OCI-LY3 (cell line): ENCODE measurements around the gene SERPINI1.

ENCODE experiments used
- H2AFZ ChIP-seq: fragments of 200-600, 300-600 bp; shearing (Covaris generic); 2 replicates; pipeline ENCODE4 v1.6.0; 2014; ENCODE audit warnings: antibody characterized with exemption, low read depth, low read length
- H3K27ac ChIP-seq: fragments of 200-600, 300-600 bp; sonication (generic); 2 replicates; pipeline ENCODE4 v1.5.1; 2014; ENCODE audit warnings: mild to moderate bottlenecking, low read length, moderate library complexity, mixed read lengths
- H3K27me3 ChIP-seq: fragments of 200-600, 300-600 bp; sonication (generic); 2 replicates; pipeline ENCODE4 v1.6.1; 2014; ENCODE audit warnings: low read depth, low read length, mixed read lengths
- H3K36me3 ChIP-seq: fragments of 200-600, 300-600 bp; sonication (generic); replicated peaks from 2 replicates; pipeline ENCODE3; 2014; ENCODE audit warnings: low read depth, low read length, mixed read lengths
- H3K4me1 ChIP-seq: fragments of 300-600, 200-600 bp; sonication (generic); 2 replicates; pipeline ENCODE4 v1.6.1; 2014; ENCODE audit warnings: low read length, mixed read lengths
- H3K4me2 ChIP-seq: fragments of 200-600, 300-600 bp; sonication (generic); 2 replicates; pipeline ENCODE4 v1.6.1; 2014; ENCODE audit warnings: low read length, mixed read lengths
- H3K4me3 ChIP-seq: fragments of 300-600, 200-600 bp; sonication (generic); 2 replicates; pipeline ENCODE4 v1.5.1; 2014; ENCODE audit warnings: antibody characterized with exemption, mild to moderate bottlenecking, low read length, moderate library complexity
- H3K79me2 ChIP-seq: fragments of 300-600, 200-600 bp; shearing (Covaris generic); 2 replicates; pipeline ENCODE4 v1.6.1; 2014; ENCODE audit warnings: mild to moderate bottlenecking, low read length, mixed read lengths
- H3K9ac ChIP-seq: fragments of 300-600, 200-600 bp; shearing (Covaris generic); 2 replicates; pipeline ENCODE4 v1.6.0; 2014; ENCODE audit warnings: mild to moderate bottlenecking, low read length, moderate library complexity
- H3K9me3 ChIP-seq: fragments of 200-600, 300-600 bp; shearing (Covaris generic); 2 replicates; pipeline ENCODE4 v1.6.1; 2014; ENCODE audit warnings: low read length, mixed read lengths; ENCODE audit not compliant: insufficient read depth
- H4K20me1 ChIP-seq: fragments of 200-600, 300-600 bp; sonication (generic); 2 replicates; pipeline ENCODE4 v1.6.1; 2016; ENCODE audit warnings: low read length, mixed read lengths; ENCODE audit not compliant: insufficient read depth
- CTCF ChIP-seq: fragments of 200-600, 300-600 bp; sonication (generic); IDR thresholded peaks from 2 replicates; pipeline ENCODE4 v1.5.1; 2014; ENCODE audit warnings: antibody characterized with exemption, low read length, low read depth
- EZH2phosphoT487 ChIP-seq: fragments of 200-600 bp; shearing (Covaris generic); IDR thresholded peaks from 2 replicates; pipeline ENCODE4 v1.6.1; 2018; ENCODE audit warnings: antibody characterized with exemption, mixed run types, low read depth

SERPINI1 gene

GRCh38 chr3:167835953-167836352, 100.4 kb downstream of the SERPINI1 start:
- Histone ChIP-seq H3K4me3 (no peak overlapping the region), H3K4me1 (peaks cover 10% of the 10 kb centered on the region), H3K9me3 (no peaks in the 10 kb centered on the region), H2AFZ (no peak overlapping the region), H3K27me3 (no peaks in the 10 kb centered on the region), H4K20me1 (no peaks in the 10 kb centered on the region), H3K27ac (no peak overlapping the region), H3K4me2 (no peak overlapping the region), H3K79me2 (no peaks in the 10 kb centered on the region), H3K36me3 (no peaks in the 10 kb centered on the region), H3K9ac (no peak overlapping the region)
- no peak for TF ChIP-seq EZH2phosphoT487
- no peak for TF ChIP-seq CTCF

- H3K79me2 ChIP-seq, result no peaks in the 10 kb centered on the region
- no peaks in the 10 kb centered on the region for H3K9me3 ChIP-seq
- H4K20me1 ChIP-seq, result no peaks in the 10 kb centered on the region
- H3K27me3 ChIP-seq, result no peaks in the 10 kb centered on the region
- H3K4me2 ChIP-seq, result no peak overlapping the region
- H2AFZ ChIP-seq, result no peak overlapping the region
- H3K36me3 ChIP-seq, result no peaks in the 10 kb centered on the region
- peak; percentile 40 for TF ChIP-seq CTCF
- TF ChIP-seq EZH2phosphoT487, result no peak
- peaks cover 10% of the 10 kb centered on the region for H3K4me1 ChIP-seq
- no peak overlapping the region for H3K27ac ChIP-seq
- H3K9ac ChIP-seq, result no peak overlapping the region
- H3K4me3 ChIP-seq, result no peak overlapping the region
Observed at GRCh38 chr3:167837466-167837865, 101.9 kb downstream of the SERPINI1 start.

GRCh38 chr3:167839460-167840134, 104.1 kb downstream of the SERPINI1 start:
- H3K79me2 ChIP-seq, result no peaks in the 10 kb centered on the region
- H3K9ac ChIP-seq, result no peak overlapping the region
- H3K4me3 ChIP-seq, result no peak overlapping the region
- no peaks in the 10 kb centered on the region for H3K36me3 ChIP-seq
- no peaks in the 10 kb centered on the region for H3K9me3 ChIP-seq
- no peak overlapping the region for H3K27ac ChIP-seq
- H4K20me1 ChIP-seq, result no peaks in the 10 kb centered on the region
- H3K4me1 ChIP-seq, result peaks cover 23% of the 10 kb centered on the region
- no peak overlapping the region for H2AFZ ChIP-seq
- no peaks in the 10 kb centered on the region for H3K27me3 ChIP-seq
- H3K4me2 ChIP-seq, result no peak overlapping the region
- TF ChIP-seq EZH2phosphoT487, result no peak
- TF ChIP-seq CTCF, result no peak

DNA sequence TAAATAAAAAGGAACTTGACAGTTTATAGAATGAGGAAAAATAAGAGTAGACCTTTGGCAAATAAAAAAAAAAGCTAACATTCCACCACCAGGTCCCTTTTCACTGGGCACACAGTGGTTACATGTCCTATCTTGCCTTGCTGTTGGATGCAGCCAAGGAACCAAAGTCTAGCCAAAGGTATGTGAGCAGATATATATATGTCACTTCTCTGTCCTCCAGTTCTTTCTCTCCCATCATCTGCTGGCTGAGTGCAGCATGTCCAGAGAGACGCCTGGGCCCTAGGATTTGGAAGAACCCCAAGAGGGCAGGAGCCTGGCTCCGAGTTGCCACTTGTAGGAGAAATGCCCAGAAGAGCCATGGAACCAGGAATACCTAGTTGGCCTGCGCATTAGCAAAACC, 104.7 kb downstream of the SERPINI1 start:
- H3K4me1 ChIP-seq, result peaks cover 23% of the 10 kb centered on the region
- H4K20me1 ChIP-seq, result no peaks in the 10 kb centered on the region
- H3K36me3 ChIP-seq, result no peaks in the 10 kb centered on the region
- H3K27ac ChIP-seq, result no peak overlapping the region
- H3K79me2 ChIP-seq, result no peaks in the 10 kb centered on the region
- no peak overlapping the region for H3K9ac ChIP-seq
- H3K27me3 ChIP-seq, result no peaks in the 10 kb centered on the region
- H3K4me3 ChIP-seq, result no peak overlapping the region
- no peaks in the 10 kb centered on the region for H3K9me3 ChIP-seq
- H3K4me2 ChIP-seq, result no peak overlapping the region
- TF ChIP-seq CTCF (no peak), EZH2phosphoT487 (no peak)
- no peak overlapping the region for H2AFZ ChIP-seq
